D721Med (cell line): ENCODE results near the gene ALPG.

Experiments
- DNase-seq: peaks from one replicate; pipeline ENCODE4 v3.0.0; 2011; ENCODE audit warnings: low spot score; ENCODE audit not compliant: insufficient read length
- FAIRE-seq: peaks from 2 replicates; lab custom pipeline; 2011; peaks lifted over from hg19 to GRCh38; lab: Jason Lieb, UNC
- TF ChIP-seq, protein P1 (sequence below): IDR thresholded peaks from 2 replicates; pipeline ENCODE4 v1.5.1; 2012; ENCODE audit warnings: mild to moderate bottlenecking, control low read depth; ENCODE audit not compliant: insufficient read depth; ENCODE audit errors: missing control alignments

Gene ALPG

GRCh38 chr2:232456296-232457120 is 49.9 kb downstream of the ALPG start:
- DNase-seq (peak; percentile 5), FAIRE-seq (no peak)
- TF ChIP-seq, protein P1, sequence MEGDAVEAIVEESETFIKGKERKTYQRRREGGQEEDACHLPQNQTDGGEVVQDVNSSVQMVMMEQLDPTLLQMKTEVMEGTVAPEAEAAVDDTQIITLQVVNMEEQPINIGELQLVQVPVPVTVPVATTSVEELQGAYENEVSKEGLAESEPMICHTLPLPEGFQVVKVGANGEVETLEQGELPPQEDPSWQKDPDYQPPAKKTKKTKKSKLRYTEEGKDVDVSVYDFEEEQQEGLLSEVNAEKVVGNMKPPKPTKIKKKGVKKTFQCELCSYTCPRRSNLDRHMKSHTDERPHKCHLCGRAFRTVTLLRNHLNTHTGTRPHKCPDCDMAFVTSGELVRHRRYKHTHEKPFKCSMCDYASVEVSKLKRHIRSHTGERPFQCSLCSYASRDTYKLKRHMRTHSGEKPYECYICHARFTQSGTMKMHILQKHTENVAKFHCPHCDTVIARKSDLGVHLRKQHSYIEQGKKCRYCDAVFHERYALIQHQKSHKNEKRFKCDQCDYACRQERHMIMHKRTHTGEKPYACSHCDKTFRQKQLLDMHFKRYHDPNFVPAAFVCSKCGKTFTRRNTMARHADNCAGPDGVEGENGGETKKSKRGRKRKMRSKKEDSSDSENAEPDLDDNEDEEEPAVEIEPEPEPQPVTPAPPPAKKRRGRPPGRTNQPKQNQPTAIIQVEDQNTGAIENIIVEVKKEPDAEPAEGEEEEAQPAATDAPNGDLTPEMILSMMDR: no peak

DNA sequence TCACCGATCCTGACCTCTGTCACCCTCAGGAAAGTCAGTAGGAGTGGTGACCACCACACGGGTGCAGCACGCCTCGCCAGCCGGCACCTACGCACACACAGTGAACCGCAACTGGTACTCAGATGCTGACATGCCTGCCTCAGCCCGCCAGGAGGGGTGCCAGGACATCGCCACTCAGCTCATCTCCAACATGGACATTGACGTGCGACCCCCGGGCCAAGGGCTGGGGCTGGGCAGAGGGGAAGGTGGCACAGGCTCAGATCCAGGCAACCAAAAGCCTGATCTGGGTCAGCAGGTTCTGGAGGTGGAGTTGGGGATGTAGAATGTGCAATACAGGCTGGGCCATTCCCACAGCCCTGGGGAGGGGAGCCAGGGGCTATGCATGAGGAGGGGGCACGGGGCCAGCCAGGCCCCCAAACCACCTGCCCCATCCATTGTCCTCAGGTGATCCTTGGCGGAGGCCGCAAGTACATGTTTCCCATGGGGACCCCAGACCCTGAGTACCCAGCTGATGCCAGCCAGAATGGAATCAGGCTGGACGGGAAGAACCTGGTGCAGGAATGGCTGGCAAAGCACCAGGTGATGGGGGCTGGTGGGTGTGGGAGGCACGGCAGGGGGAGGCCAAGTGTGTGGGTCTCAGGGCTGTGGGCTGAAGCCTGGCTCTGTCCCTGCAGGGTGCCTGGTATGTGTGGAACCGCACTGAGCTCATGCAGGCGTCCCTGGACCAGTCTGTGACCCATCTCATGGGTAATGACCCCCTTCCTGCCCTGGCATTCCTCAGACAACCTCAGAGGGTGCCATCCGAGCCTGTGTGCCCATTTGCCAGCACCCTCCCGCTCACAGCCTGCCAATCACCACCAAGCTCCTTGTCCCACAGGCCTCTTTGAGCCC is 50.7 kb downstream of the ALPG start:
- DNase-seq: peak; percentile 10
- no peak for FAIRE-seq
- TF ChIP-seq, protein P1: no peak

DNA sequence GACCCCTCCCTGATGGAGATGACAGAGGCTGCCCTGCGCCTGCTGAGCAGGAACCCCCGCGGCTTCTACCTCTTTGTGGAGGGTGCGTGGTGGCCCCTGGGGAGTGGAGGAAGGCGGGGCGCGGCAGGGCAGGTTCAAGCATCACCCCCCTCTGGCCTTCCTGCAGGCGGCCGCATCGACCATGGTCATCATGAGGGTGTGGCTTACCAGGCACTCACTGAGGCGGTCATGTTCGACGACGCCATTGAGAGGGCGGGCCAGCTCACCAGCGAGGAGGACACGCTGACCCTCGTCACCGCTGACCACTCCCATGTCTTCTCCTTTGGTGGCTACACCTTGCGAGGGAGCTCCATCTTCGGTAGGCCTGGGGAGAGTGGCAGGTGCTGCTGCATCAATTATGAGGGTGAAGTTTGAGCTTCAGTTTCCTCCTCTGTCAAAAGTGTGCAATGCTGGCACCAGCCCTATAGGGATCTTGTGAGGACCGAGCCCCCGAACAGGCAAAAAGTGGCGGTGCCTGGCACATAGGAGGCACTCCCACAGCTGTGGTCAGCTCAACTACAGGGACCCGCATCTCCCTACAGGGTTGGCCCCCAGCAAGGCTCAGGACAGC is 51.5 kb downstream of the ALPG start:
- TF ChIP-seq, protein P1: no peak

DNA sequence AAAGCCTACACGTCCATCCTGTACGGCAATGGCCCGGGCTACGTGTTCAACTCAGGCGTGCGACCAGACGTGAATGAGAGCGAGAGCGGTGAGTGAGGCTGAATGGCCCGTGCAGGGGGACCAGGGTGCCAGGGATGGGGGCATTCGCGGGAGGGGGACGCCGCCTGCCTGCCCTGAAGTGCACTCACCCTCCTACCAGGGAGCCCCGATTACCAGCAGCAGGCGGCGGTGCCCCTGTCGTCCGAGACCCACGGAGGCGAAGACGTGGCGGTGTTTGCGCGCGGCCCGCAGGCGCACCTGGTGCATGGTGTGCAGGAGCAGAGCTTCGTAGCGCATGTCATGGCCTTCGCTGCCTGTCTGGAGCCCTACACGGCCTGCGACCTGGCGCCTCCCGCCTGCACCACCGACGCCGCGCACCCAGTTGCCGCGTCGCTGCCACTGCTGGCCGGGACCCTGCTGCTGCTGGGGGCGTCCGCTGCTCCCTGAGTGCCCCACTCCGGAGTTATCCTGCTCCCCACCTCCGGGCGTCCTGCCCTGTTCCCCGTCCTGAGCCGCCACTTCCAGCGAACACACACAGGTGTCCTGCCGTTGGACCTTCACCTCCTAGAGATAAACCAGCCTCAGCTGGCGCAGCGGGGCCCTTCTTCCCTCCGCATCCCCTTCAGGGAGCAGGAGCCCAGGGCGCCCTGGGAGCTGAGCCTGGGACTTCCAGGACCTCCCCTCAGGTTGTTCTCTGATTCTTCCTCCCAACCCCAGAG is 52.2 kb downstream of the ALPG start:
- TF ChIP-seq, protein P1: no peak
- FAIRE-seq (no peak), DNase-seq (peak; percentile 9)

More for the DNA sequence above, 51.5 kb downstream of the ALPG start:
- FAIRE-seq: no peak
- DNase-seq: peak; percentile 2

- TF ChIP-seq, protein P1: no peak
- DNase-seq: peak; percentile 10
- no peak for FAIRE-seq
These were observed 52.9 kb downstream of the ALPG start for GRCh38 chr2:232459419-232460035.

DNA sequence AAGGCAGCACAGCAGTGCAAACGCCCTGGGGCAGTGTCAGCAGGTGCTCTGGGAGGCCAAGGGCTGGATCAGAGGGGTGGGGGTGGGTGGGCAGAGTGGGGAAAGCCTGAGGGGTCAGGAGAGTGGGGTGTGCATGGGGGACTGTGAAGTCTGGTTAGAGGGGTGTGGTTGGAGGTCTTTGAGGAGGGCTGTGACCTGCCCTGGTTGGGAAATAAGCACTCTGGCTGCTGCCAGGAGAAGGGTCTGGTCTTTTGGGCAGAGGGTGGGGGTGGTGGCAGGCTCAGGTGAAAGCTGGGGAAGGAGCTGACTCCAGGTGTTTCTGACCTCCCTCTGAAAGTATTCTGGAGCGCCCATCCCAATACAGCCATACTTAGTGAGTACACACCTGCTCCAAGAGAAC is 53.5 kb downstream of the ALPG start:
- FAIRE-seq (no peak), DNase-seq (peak; percentile 3)

More for the DNA sequence above, 53.5 kb downstream of the ALPG start:
- TF ChIP-seq, protein P1: no peak
